GM06990 (cell line): ENCODE data around the gene TRMU.

Experiments used
- DNase-seq: peaks from one replicate; pipeline ENCODE4 v3.0.0-alpha.2; 2011; ENCODE audit not compliant: insufficient read length; ENCODE audit errors: extremely low read depth
- H3K27me3 ChIP-seq: replicated peaks from 2 replicates; pipeline ENCODE4 v1.6.0; 2011; ENCODE audit warnings: low read length; ENCODE audit not compliant: control insufficient read depth, insufficient read depth
- H3K36me3 ChIP-seq: 2 replicates; pipeline ENCODE4 v1.5.1; 2011; ENCODE audit warnings: low read length; ENCODE audit not compliant: control insufficient read depth, insufficient read depth
- H3K4me3 ChIP-seq: replicated peaks from 2 replicates; pipeline ENCODE4 v1.5.1; 2011; ENCODE audit warnings: low read depth, mild to moderate bottlenecking, control low read depth, low read length
- CTCF ChIP-seq: IDR thresholded peaks from 2 replicates; pipeline ENCODE4 v1.5.1; 2011; ENCODE audit warnings: low read length, control low read depth, mild to moderate bottlenecking, inconsistent platforms; ENCODE audit not compliant: insufficient read depth, poor library complexity, severe bottlenecking

Gene TRMU

GRCh38 chr22:46336119-46337078 lies 885 bp downstream of the TRMU start:
- Histone ChIP-seq H3K27me3 (no peaks in the 10 kb centered on the region), H3K4me3 (peak overlapping the region; percentile 94), H3K36me3 (peaks cover 21% of the 10 kb centered on the region)
- no peak for DNase-seq
- no peak for TF ChIP-seq CTCF

GRCh38 chr22:46337870-46338269 lies 2.4 kb downstream of the TRMU start:
- no peaks in the 10 kb centered on the region for H3K27me3 ChIP-seq
- no peak for TF ChIP-seq CTCF
- H3K36me3 ChIP-seq = peaks cover 20% of the 10 kb centered on the region
- DNase-seq = no peak
- no peak overlapping the region for H3K4me3 ChIP-seq

GRCh38 chr22:46338636-46339035 lies 3.1 kb downstream of the TRMU start:
- no peak for DNase-seq
- H3K27me3 ChIP-seq = no peaks in the 10 kb centered on the region
- H3K36me3 ChIP-seq = peaks cover 19% of the 10 kb centered on the region
- no peak overlapping the region for H3K4me3 ChIP-seq
- TF ChIP-seq CTCF = no peak

- no peak for TF ChIP-seq CTCF
- Histone ChIP-seq H3K4me3 (no peak overlapping the region), H3K27me3 (no peaks in the 10 kb centered on the region), H3K36me3 (peaks cover 24% of the 10 kb centered on the region)
- no peak for DNase-seq
Measured at GRCh38 chr22:46339956-46340355, 4.4 kb downstream of the TRMU start.

GRCh38 chr22:46340676-46341075 lies 5.2 kb downstream of the TRMU start:
- TF ChIP-seq CTCF = no peak
- DNase-seq = no peak
- no peaks in the 10 kb centered on the region for H3K27me3 ChIP-seq
- H3K36me3 ChIP-seq = peaks cover 26% of the 10 kb centered on the region
- H3K4me3 ChIP-seq = no peak overlapping the region
